IMR-90 (cell line): ENCODE results near the gene YBX2. TPM values are rescaled to one million over a fixed set of nuclear protein-coding genes. Genes with fewer than 3 reads are reported as not detected.

Source experiments
- ATAC-seq: fragments of 200-7000 bp; cut with Tn5 transposase; 2 replicates; pipeline ENCODE4 v1.9.1; 2020; ENCODE audit warnings: low read depth, mild to moderate bottlenecking, moderate library complexity
- BruUV-seq: library from RNA; stranded (reverse); fragments of 400-500 nt; replicated peaks from 2 replicates; lab custom pipeline; 2021; lab: Mats Ljungman, UMichigan
- CTCF ChIA-PET: fragments of 300-600 bp; formaldehyde crosslinking; extraction: SDS; loops from one replicate; lab custom pipeline; 2021; ENCODE audit warnings: antibody characterized with exemption; lab: Yijun Ruan, JAX
- POLR2A ChIA-PET: fragments of 300-600 bp; sonication (Branson Sonifier 250); formaldehyde crosslinking; loops from one replicate; lab custom pipeline; 2022; ENCODE audit warnings: antibody characterized with exemption; ENCODE audit not compliant: unreplicated experiment; lab: Charles Lee
- DNase-seq: peaks from one replicate; pipeline ENCODE4 v3.0.0; 2013
- H2AFZ ChIP-seq: replicated peaks from 2 replicates; pipeline ENCODE3; 2013; ENCODE audit warnings: low read length, mild to moderate bottlenecking; ENCODE audit not compliant: poor library complexity
- H2AK5ac ChIP-seq: 2 replicates; pipeline ENCODE4 v1.6.1; 2013; ENCODE audit warnings: low read depth, low read length, inconsistent platforms
- H2AK9ac ChIP-seq: replicated peaks from 2 replicates; pipeline ENCODE3; 2013; ENCODE audit warnings: mild to moderate bottlenecking, low read depth, low read length, moderate library complexity; ENCODE audit not compliant: poor library complexity
- H2BK120ac ChIP-seq: 2 replicates; pipeline ENCODE4 v1.6.1; 2013; ENCODE audit warnings: low read depth, low read length, inconsistent platforms
- H2BK15ac ChIP-seq: 3 replicates; pipeline ENCODE4 v1.6.1; 2013; ENCODE audit warnings: low read depth, low read length, inconsistent platforms
- H2BK20ac ChIP-seq: 2 replicates; pipeline ENCODE4 v1.6.1; 2013; ENCODE audit warnings: low read depth, mild to moderate bottlenecking, inconsistent platforms, low read length, moderate library complexity
- H2BK5ac ChIP-seq: 2 replicates; pipeline ENCODE4 v1.6.1; 2013; ENCODE audit warnings: mild to moderate bottlenecking, low read depth, low read length, inconsistent platforms; ENCODE audit not compliant: poor library complexity, severe bottlenecking
- H3K14ac ChIP-seq: replicated peaks from 2 replicates; pipeline ENCODE4 v1.6.1; 2013; ENCODE audit warnings: low read depth, low read length, inconsistent platforms
- H3K18ac ChIP-seq: 2 replicates; pipeline ENCODE4 v1.6.1; 2013; ENCODE audit warnings: low read depth, low read length, control low read depth
- H3K23ac ChIP-seq: 2 replicates; pipeline ENCODE4 v1.6.1; 2013; ENCODE audit warnings: low read depth, low read length, inconsistent platforms
- H3K27ac ChIP-seq: 2 replicates; pipeline ENCODE4 v1.5.1; 2013; ENCODE audit warnings: mild to moderate bottlenecking, control low read depth, low read length; ENCODE audit not compliant: insufficient read depth
- H3K27me3 ChIP-seq: 2 replicates; pipeline ENCODE4 v1.6.1; 2013; ENCODE audit warnings: low read length; ENCODE audit not compliant: control insufficient read depth, insufficient read depth
- H3K36me3 ChIP-seq: 2 replicates; pipeline ENCODE4 v1.6.1; 2013; ENCODE audit warnings: low read length, mixed read lengths; ENCODE audit not compliant: control insufficient read depth, insufficient read depth
- H3K4ac ChIP-seq: 2 replicates; pipeline ENCODE4 v1.6.1; 2013; ENCODE audit warnings: low read depth, low read length, inconsistent platforms
- H3K4me1 ChIP-seq: 2 replicates; pipeline ENCODE4 v1.6.1; 2013; ENCODE audit warnings: low read length, mixed read lengths; ENCODE audit not compliant: control insufficient read depth, insufficient read depth
- H3K4me2 ChIP-seq: 2 replicates; pipeline ENCODE4 v1.6.1; 2013; ENCODE audit warnings: low read depth, mild to moderate bottlenecking, control low read depth, low read length, moderate library complexity
- H3K4me3 ChIP-seq: 2 replicates; pipeline ENCODE4 v1.5.1; 2013; ENCODE audit warnings: low read depth, mild to moderate bottlenecking, control low read depth, low read length, moderate library complexity; ENCODE audit not compliant: insufficient read depth
- H3K56ac ChIP-seq: 2 replicates; pipeline ENCODE4 v1.6.1; 2013; ENCODE audit warnings: low read length, inconsistent platforms; ENCODE audit not compliant: insufficient read depth; ENCODE audit errors: extremely low read depth
- H3K79me1 ChIP-seq, 2 experiments: 2 replicates each; pipeline ENCODE4 v1.6.1; 2013; ENCODE audit warnings: low read length in 2 of 2, inconsistent platforms in 1 of 2, low read depth in 1 of 2
- H3K9ac ChIP-seq: 2 replicates; pipeline ENCODE4 v1.6.1; 2013; ENCODE audit warnings: low read depth, low read length, control low read depth
- H3K9me1 ChIP-seq: 2 replicates; pipeline ENCODE4 v1.6.1; 2013; ENCODE audit warnings: low read length, inconsistent platforms; ENCODE audit not compliant: insufficient read depth
- H3K9me3 ChIP-seq: 2 replicates; pipeline ENCODE4 v1.6.1; 2013; ENCODE audit warnings: low read length; ENCODE audit not compliant: control insufficient read depth, insufficient read depth
- H4K20me1 ChIP-seq: 2 replicates; pipeline ENCODE4 v1.6.1; 2013; ENCODE audit warnings: low read length, inconsistent platforms; ENCODE audit not compliant: insufficient read depth
- H4K5ac ChIP-seq: 2 replicates; pipeline ENCODE4 v1.6.1; 2013; ENCODE audit warnings: mild to moderate bottlenecking, low read depth, low read length, control low read depth
- H4K8ac ChIP-seq, 2 experiments: 2 replicates each; pipeline ENCODE4 v1.6.1; 2013; ENCODE audit warnings: low read depth in 2 of 2, low read length in 2 of 2, control low read depth in 1 of 2, inconsistent platforms in 1 of 2
- H4K91ac ChIP-seq: 2 replicates; pipeline ENCODE4 v1.6.1; 2013; ENCODE audit warnings: low read depth, low read length, inconsistent platforms; ENCODE audit not compliant: insufficient read depth
- BHLHE40 ChIP-seq: fragments of 150-350 bp; IDR thresholded peaks from 2 replicates; pipeline ENCODE4 v1.6.1; 2016; ENCODE audit warnings: mild to moderate bottlenecking, low read depth, low read length
- ELK1 ChIP-seq: fragments of 150-350 bp; IDR thresholded peaks from 2 replicates; pipeline ENCODE4 v1.6.1; 2016; ENCODE audit warnings: low read depth, mild to moderate bottlenecking, low read length, moderate library complexity, borderline replicate concordance
- MAFK ChIP-seq: IDR thresholded peaks from 2 replicates; pipeline ENCODE4 v1.6.1; 2012; ENCODE audit warnings: low read depth, low read length, improper control_type of control experiment
- MXI1 ChIP-seq: IDR thresholded peaks from 2 replicates; pipeline ENCODE4 v1.6.1; 2012; ENCODE audit warnings: low read depth, mild to moderate bottlenecking, low read length, moderate library complexity, borderline replicate concordance
- RFX5 ChIP-seq: IDR thresholded peaks from 2 replicates; pipeline ENCODE4 v1.8.0; 2012; ENCODE audit warnings: low read depth, mild to moderate bottlenecking, low read length, moderate library complexity
- WGBS, 2 experiments: methylation state at CpG; one replicate each; pipeline versions ENCODE4 v1.1.5 to v1.1.7; 2013; ENCODE audit warnings: missing lambda C conversion rate in 2 of 2; ENCODE audit not compliant: insufficient read length in 1 of 2; ENCODE audit errors: extremely low coverage in 2 of 2; 5-methylcytosine and 5-hydroxymethylcytosine counted together
- dilution Hi-C: fragments of 300-500 bp; cut with HindIII; formaldehyde crosslinking; loops from one replicate; pipeline ENCODE4 v1.14.3; 2018; ENCODE audit warnings: low sequenced_read_pairs; ENCODE audit not compliant: unreplicated experiment
- in situ Hi-C: fragments of 300-500 bp; cut with MboI; formaldehyde crosslinking; loops from 3 replicates; pipeline ENCODE4 v1.14.3; 2019; ENCODE audit warnings: low sequenced_read_pairs, inconsistent platforms, mixed read lengths
- intact Hi-C: fragments of 100-400 bp; cut with micrococcal nuclease; formaldehyde crosslinking; loops from 2 replicates; pipeline ENCODE4 v1.10.0; 2022
- polyA plus RNA-seq, 3 experiments: library from polyadenylated mRNA; depleted of rRNA; stranded (reverse); fragments of >200 nt; gene quantifications; 2 replicates each; pipeline ENCODE4 v1.2.3, GENCODE V29; 2012; ENCODE audit warnings: low replicate concordance in 1 of 3
- total RNA-seq: library from RNA; depleted of rRNA; stranded (reverse); fragments of >200 nt; gene quantifications from 2 replicates; pipeline ENCODE4 v1.2.3, GENCODE V29; 2012

YBX2 gene
- total and polyA plus RNA-seq, 2 of the 4 experiments (the other 2 are of a cell fraction): 0.17 TPM; not detected in 1

- in situ Hi-C loops: loop anchor here (5.0 kb wide), 1 partner anchor 53 kb away; no protein-coding TSS in a partner anchor
Observed at GRCh38 chr17:7279448-7279847, 15.0 kb downstream of the YBX2 start.

More at GRCh38 chr17:7279448-7279847, 15.0 kb downstream of the YBX2 start:
- ATAC-seq: no peak
- no peak for DNase-seq
- no peak overlapping the region for H2AK9ac ChIP-seq
- dilution Hi-C loops: no loop called here
- no peak overlapping the region for H4K8ac ChIP-seq
- H3K23ac ChIP-seq: no peak overlapping the region
- no peak for TF ChIP-seq ELK1
- TF ChIP-seq MXI1: no peak
- no peak for TF ChIP-seq RFX5
- TF ChIP-seq MAFK: no peak
- TF ChIP-seq BHLHE40: no peak
- no TSS peak for BruUV-seq
- H3K56ac ChIP-seq: no peak overlapping the region
- no peak overlapping the region for H2AFZ ChIP-seq
- H3K27ac ChIP-seq: no peak overlapping the region
- no peak overlapping the region for H3K9ac ChIP-seq
- H4K5ac ChIP-seq: no peak overlapping the region
- H3K4me3 ChIP-seq: no peak overlapping the region
- no peak overlapping the region for H2BK5ac ChIP-seq
- no peak overlapping the region for H3K18ac ChIP-seq
- H3K36me3 ChIP-seq: no peaks in the 10 kb centered on the region
- H3K9me1 ChIP-seq: no peaks in the 10 kb centered on the region
- H4K20me1 ChIP-seq: no peaks in the 10 kb centered on the region
- peaks cover 2% of the 10 kb centered on the region; the same call in 1 of the 2 replicates for H3K4me1 ChIP-seq
- POLR2A ChIA-PET: no interaction called here
- no peak overlapping the region for H3K4me2 ChIP-seq
- no peak overlapping the region for H2BK15ac ChIP-seq
- H2BK120ac ChIP-seq: no peak overlapping the region
- no peak overlapping the region for H4K91ac ChIP-seq
- H2BK20ac ChIP-seq: no peak overlapping the region
- H3K4ac ChIP-seq: no peak overlapping the region
- no CpG with 5 or more reads among the region's 8 CpGs for WGBS, 2 experiments
- H2AK5ac ChIP-seq: no peak overlapping the region
- CTCF ChIA-PET: no interaction called here
- H3K14ac ChIP-seq: no peak overlapping the region
- intact Hi-C loops: no loop called here
- H3K79me1 ChIP-seq: no peaks in the 10 kb centered on the region
- no peaks in the 10 kb centered on the region for H3K9me3 ChIP-seq
- peaks cover 20% of the 10 kb centered on the region; the same call in 1 of the 2 replicates for H3K27me3 ChIP-seq
